ENCODE measurements around the gene RPL39. TPM values are rescaled to one million over a fixed set of nuclear protein-coding genes. Genes with fewer than 3 reads are reported as not detected.

RPL39 gene
- total RNA-seq, 4 donors from 2014 or later: 1,415 to 8,821 (median 6,699) TPM

- WGBS, 2 donors: 67% methylated on average over 1 of the region's 5 CpGs; no CpG with 5 or more reads in 1 of the 2 donors
- no peak for TF ChIP-seq POLR2A (IDR thresholded peaks at IDR 0.05)
- TF ChIP-seq, protein P1, sequence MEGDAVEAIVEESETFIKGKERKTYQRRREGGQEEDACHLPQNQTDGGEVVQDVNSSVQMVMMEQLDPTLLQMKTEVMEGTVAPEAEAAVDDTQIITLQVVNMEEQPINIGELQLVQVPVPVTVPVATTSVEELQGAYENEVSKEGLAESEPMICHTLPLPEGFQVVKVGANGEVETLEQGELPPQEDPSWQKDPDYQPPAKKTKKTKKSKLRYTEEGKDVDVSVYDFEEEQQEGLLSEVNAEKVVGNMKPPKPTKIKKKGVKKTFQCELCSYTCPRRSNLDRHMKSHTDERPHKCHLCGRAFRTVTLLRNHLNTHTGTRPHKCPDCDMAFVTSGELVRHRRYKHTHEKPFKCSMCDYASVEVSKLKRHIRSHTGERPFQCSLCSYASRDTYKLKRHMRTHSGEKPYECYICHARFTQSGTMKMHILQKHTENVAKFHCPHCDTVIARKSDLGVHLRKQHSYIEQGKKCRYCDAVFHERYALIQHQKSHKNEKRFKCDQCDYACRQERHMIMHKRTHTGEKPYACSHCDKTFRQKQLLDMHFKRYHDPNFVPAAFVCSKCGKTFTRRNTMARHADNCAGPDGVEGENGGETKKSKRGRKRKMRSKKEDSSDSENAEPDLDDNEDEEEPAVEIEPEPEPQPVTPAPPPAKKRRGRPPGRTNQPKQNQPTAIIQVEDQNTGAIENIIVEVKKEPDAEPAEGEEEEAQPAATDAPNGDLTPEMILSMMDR (IDR thresholded peaks at IDR 0.05): no peak
- intact Hi-C loops (cut with DNase I): no loop called here
Measured at GRCh38 chrX:119738742-119739141, 52.7 kb downstream of the RPL39 start.

More at GRCh38 chrX:119738742-119739141, 52.7 kb downstream of the RPL39 start:
- no peak for DNase-seq
- no peaks in the 10 kb centered on the region for H3K27me3 ChIP-seq
- no peaks in the 10 kb centered on the region for H3K9me3 ChIP-seq
- no peak overlapping the region for H3K4me3 ChIP-seq
- no peak overlapping the region for H3K27ac ChIP-seq
- H3K4me1 ChIP-seq: no peaks in the 10 kb centered on the region
- no peaks in the 10 kb centered on the region for H3K36me3 ChIP-seq

Small RNA genes lying within 50 kb of the gene (small RNA-seq; reads per million reads assigned to genes)
- 0 reads per million in 4 donors for gene SNORA69

Other genes with a start within 250 kb of the RPL39 start
- 10 to 100 TPM; 14.8 to 31.1 (median 17.2) TPM for gene STEEP1, start 226.2 kb downstream of the RPL39 start, total RNA-seq
- 10 to 100 TPM; 26.7 to 40.9 (median 38.8) TPM for gene UBE2A, start 217.1 kb downstream of the RPL39 start, total RNA-seq
- 1 to 10 TPM; 5.5 to 9.0 (median 7.9) TPM for gene NKRF, start 185.2 kb downstream of the RPL39 start, total RNA-seq
- 10 to 100 TPM in 2 of 4 donors, 1 to 10 TPM in 2; 3.4 to 13.4 (median 8.2) TPM for gene SEPTIN6, start 98.5 kb downstream of the RPL39 start, total RNA-seq
- gene SOWAHD, start 33.0 kb downstream of the RPL39 start, total RNA-seq: under 1 TPM in 1 of 4 donors, not detected in 3; 0.38 TPM
- gene UPF3B, start 61.3 kb upstream of the RPL39 start, total RNA-seq: 1 to 10 TPM; 2.8 to 8.0 (median 5.1) TPM
- gene RNF113A, start 80.1 kb upstream of the RPL39 start, total RNA-seq: 10 to 100 TPM in 2 of 4 donors, 1 to 10 TPM in 2; 8.1 to 23.4 (median 12.2) TPM
- gene NDUFA1, start 80.2 kb upstream of the RPL39 start, total RNA-seq: 10 to 100 TPM; 54.0 to 94.7 (median 66.5) TPM
- not detected for gene AKAP14, start 104.3 kb upstream of the RPL39 start, total RNA-seq
- 1 to 10 TPM; 2.2 to 5.0 (median 2.6) TPM for gene NKAP, start 152.1 kb upstream of the RPL39 start, total RNA-seq